ENCODE measurements around the gene SLC9C1.

SLC9C1 gene

GRCh38 chr3:112117415-112117814 lies 176.6 kb downstream of the SLC9C1 start:
- no peak overlapping the region for H2AFZ ChIP-seq (ENCODE audit: low read depth)
- no peak for TF ChIP-seq CTCF (conservative IDR thresholded peaks at IDR 0.05; ENCODE audit: low read depth, low read length)
- no peak overlapping the region for H3K27ac ChIP-seq
- H3K4me1 ChIP-seq (ENCODE audit: low read depth, poor library complexity, severe bottlenecking): peaks cover 6% of the 10 kb centered on the region
- no peak overlapping the region for H3K4me3 ChIP-seq (IDR thresholded peaks at IDR 0.05; ENCODE audit: insufficient read depth, low read depth, low read length)
- H3K4me2 ChIP-seq: no peak overlapping the region
- no peaks in the 10 kb centered on the region for H3K79me2 ChIP-seq (ENCODE audit: insufficient read depth, low read depth)
- H4K20me1 ChIP-seq (ENCODE audit: insufficient read depth): no peaks in the 10 kb centered on the region
- H3K27me3 ChIP-seq (ENCODE audit: insufficient read depth, low read depth): no peaks in the 10 kb centered on the region
- no peaks in the 10 kb centered on the region for H3K36me3 ChIP-seq (ENCODE audit: insufficient read depth)
- no peak overlapping the region for H3K9ac ChIP-seq

GRCh38 chr3:112116748-112117186 lies 177.2 kb downstream of the SLC9C1 start:
- H3K4me1 ChIP-seq (ENCODE audit: low read depth, poor library complexity, severe bottlenecking): peaks cover 11% of the 10 kb centered on the region
- H3K4me3 ChIP-seq (IDR thresholded peaks at IDR 0.05; ENCODE audit: insufficient read depth, low read depth, low read length): no peak overlapping the region

GRCh38 chr3:112115806-112116383 lies 178.1 kb downstream of the SLC9C1 start:
- Histone ChIP-seq H3K79me2 (ENCODE audit: insufficient read depth, low read depth) (no peaks in the 10 kb centered on the region), H3K4me3 (IDR thresholded peaks at IDR 0.05; ENCODE audit: insufficient read depth, low read depth, low read length) (no peak overlapping the region), H3K9ac (no peak overlapping the region), H2AFZ (ENCODE audit: low read depth) (no peak overlapping the region), H3K4me2 (no peak overlapping the region), H4K20me1 (ENCODE audit: insufficient read depth) (no peaks in the 10 kb centered on the region), H3K36me3 (ENCODE audit: insufficient read depth) (no peaks in the 10 kb centered on the region), H3K27ac (no peak overlapping the region), H3K4me1 (ENCODE audit: low read depth, poor library complexity, severe bottlenecking) (peaks cover 16% of the 10 kb centered on the region), H3K27me3 (ENCODE audit: insufficient read depth, low read depth) (no peaks in the 10 kb centered on the region)
- TF ChIP-seq CTCF (conservative IDR thresholded peaks at IDR 0.05; ENCODE audit: low read depth, low read length): no peak

More at GRCh38 chr3:112116748-112117186, 177.2 kb downstream of the SLC9C1 start:
- no peak overlapping the region for H2AFZ ChIP-seq (ENCODE audit: low read depth)
- H3K27ac ChIP-seq: no peak overlapping the region
- H3K79me2 ChIP-seq (ENCODE audit: insufficient read depth, low read depth): no peaks in the 10 kb centered on the region
- no peak overlapping the region for H3K9ac ChIP-seq
- no peaks in the 10 kb centered on the region for H3K36me3 ChIP-seq (ENCODE audit: insufficient read depth)
- TF ChIP-seq CTCF (conservative IDR thresholded peaks at IDR 0.05; ENCODE audit: low read depth, low read length): no peak
- H3K4me2 ChIP-seq: no peak overlapping the region
- no peaks in the 10 kb centered on the region for H4K20me1 ChIP-seq (ENCODE audit: insufficient read depth)
- H3K27me3 ChIP-seq (ENCODE audit: insufficient read depth, low read depth): no peaks in the 10 kb centered on the region

GRCh38 chr3:112115161-112115739 lies 178.8 kb downstream of the SLC9C1 start:
- Histone ChIP-seq H3K4me1 (ENCODE audit: low read depth, poor library complexity, severe bottlenecking) (peaks cover 17% of the 10 kb centered on the region), H3K4me2 (no peak overlapping the region), H3K9ac (no peak overlapping the region)

More at GRCh38 chr3:112115161-112115739, 178.8 kb downstream of the SLC9C1 start:
- Histone ChIP-seq H3K79me2 (ENCODE audit: insufficient read depth, low read depth) (no peaks in the 10 kb centered on the region), H3K27me3 (ENCODE audit: insufficient read depth, low read depth) (no peaks in the 10 kb centered on the region), H2AFZ (ENCODE audit: low read depth) (no peak overlapping the region), H3K27ac (no peak overlapping the region), H3K36me3 (ENCODE audit: insufficient read depth) (no peaks in the 10 kb centered on the region), H4K20me1 (ENCODE audit: insufficient read depth) (no peaks in the 10 kb centered on the region), H3K4me3 (IDR thresholded peaks at IDR 0.05; ENCODE audit: insufficient read depth, low read depth, low read length) (no peak overlapping the region)
- no peak for TF ChIP-seq CTCF (conservative IDR thresholded peaks at IDR 0.05; ENCODE audit: low read depth, low read length)

Data from KMS-11 (cell line).